Mesendoderm (in vitro differentiated cells): Measurements from ENCODE around the gene NSG2.

Source experiments
- DNase-seq: peaks from one replicate; pipeline ENCODE4 v3.0.0; 2013
- H2AK5ac ChIP-seq: 2 replicates; pipeline ENCODE4 v1.6.1; 2013; ENCODE audit warnings: low read length, inconsistent platforms
- H2BK120ac ChIP-seq: 2 replicates; pipeline ENCODE4 v1.6.1; 2013; ENCODE audit warnings: low read depth, mild to moderate bottlenecking, low read length, moderate library complexity, mixed read lengths
- H2BK15ac ChIP-seq: replicated peaks from 2 replicates; pipeline ENCODE4 v1.6.1; 2013; ENCODE audit warnings: low read depth, mild to moderate bottlenecking, moderate library complexity
- H2BK5ac ChIP-seq: 2 replicates; pipeline ENCODE4 v1.6.1; 2013; ENCODE audit warnings: low read length, inconsistent platforms
- H3K18ac ChIP-seq: 2 replicates; pipeline ENCODE4 v1.6.1; 2013; ENCODE audit warnings: mild to moderate bottlenecking, low read length, mixed read lengths
- H3K23ac ChIP-seq: one replicate; pipeline ENCODE4 v1.6.1; 2013; ENCODE audit warnings: low read length
- H3K27ac ChIP-seq: 2 replicates; pipeline ENCODE4 v1.5.1; 2013; ENCODE audit warnings: low read depth, mild to moderate bottlenecking, inconsistent platforms, low read length, moderate library complexity
- H3K27me3 ChIP-seq: 2 replicates; pipeline ENCODE4 v1.6.1; 2013; ENCODE audit warnings: low read length, control low read depth, mild to moderate bottlenecking, inconsistent platforms; ENCODE audit not compliant: insufficient read depth, poor library complexity
- H3K36me3 ChIP-seq: 2 replicates; pipeline ENCODE4 v1.6.1; 2013; ENCODE audit warnings: low read length, inconsistent platforms; ENCODE audit not compliant: control insufficient read depth, insufficient read depth
- H3K4ac ChIP-seq: one replicate; pipeline ENCODE4 v1.6.1; 2013; ENCODE audit warnings: low read depth, mild to moderate bottlenecking, low read length, moderate library complexity
- H3K4me1 ChIP-seq: 2 replicates; pipeline ENCODE4 v1.6.1; 2013; ENCODE audit warnings: low read depth, low read length, inconsistent platforms; ENCODE audit not compliant: control insufficient read depth
- H3K4me2 ChIP-seq: 2 replicates; pipeline ENCODE4 v1.6.1; 2013; ENCODE audit warnings: low read length
- H3K4me3 ChIP-seq: 2 replicates; pipeline ENCODE4 v1.5.1; 2013; ENCODE audit warnings: mild to moderate bottlenecking, low read length
- H3K56ac ChIP-seq: one replicate; pipeline ENCODE4 v1.6.1; 2013; ENCODE audit warnings: low read length
- H3K79me1 ChIP-seq: 2 replicates; pipeline ENCODE4 v1.6.1; 2013; ENCODE audit warnings: low read length, inconsistent platforms
- H3K79me2 ChIP-seq: 2 replicates; pipeline ENCODE4 v1.6.1; 2013; ENCODE audit warnings: mild to moderate bottlenecking, low read length; ENCODE audit not compliant: control insufficient read depth, insufficient read depth
- H3K9ac ChIP-seq: 2 replicates; pipeline ENCODE4 v1.6.1; 2013; ENCODE audit warnings: low read length, inconsistent platforms
- H4K5ac ChIP-seq: one replicate; pipeline ENCODE4 v1.6.1; 2013; ENCODE audit warnings: low read length
- H4K8ac ChIP-seq: one replicate; pipeline ENCODE4 v1.6.1; 2013; ENCODE audit warnings: low read depth, mild to moderate bottlenecking, control low read depth, low read length, moderate library complexity
- WGBS: extraction: QIAGEN DNeasy Blood & Tissue Kit; methylation state at CpG from one replicate; pipeline ENCODE4 v1.1.7; 2013; ENCODE audit warnings: low lambda C conversion rate, missing lambda C conversion rate; ENCODE audit not compliant: insufficient coverage; ENCODE audit errors: extremely low coverage; 5-methylcytosine and 5-hydroxymethylcytosine counted together

The NSG2 gene

GRCh38 chr5:174086751-174087150 lies 41.2 kb downstream of the NSG2 start:
- Histone ChIP-seq H3K79me2 (no peaks in the 10 kb centered on the region), H2BK15ac (no peak overlapping the region), H3K79me1 (no peaks in the 10 kb centered on the region), H4K5ac (no peak overlapping the region), H2AK5ac (no peak overlapping the region), H3K18ac (no peak overlapping the region), H2BK120ac (no peak overlapping the region), H3K23ac (no peak overlapping the region), H2BK5ac (no peak overlapping the region), H3K4ac (no peak overlapping the region), H4K8ac (no peak overlapping the region), H3K9ac (no peak overlapping the region), H3K56ac (no peak overlapping the region), H3K27ac (no peak overlapping the region), H3K27me3 (no peaks in the 10 kb centered on the region), H3K36me3 (no peaks in the 10 kb centered on the region), H3K4me2 (no peak overlapping the region), H3K4me3 (no peak overlapping the region), H3K4me1 (no peaks in the 10 kb centered on the region)
- WGBS: no CpG with 5 or more reads among the region's 5 CpGs
- DNase-seq: no peak

- H3K23ac ChIP-seq: no peak overlapping the region
- no peak overlapping the region for H3K56ac ChIP-seq
- H2BK5ac ChIP-seq: no peak overlapping the region
- no peak overlapping the region for H2BK15ac ChIP-seq
- DNase-seq: no peak
- no peak overlapping the region for H3K18ac ChIP-seq
- no peak overlapping the region for H2AK5ac ChIP-seq
- H3K4me1 ChIP-seq: no peaks in the 10 kb centered on the region
- no peaks in the 10 kb centered on the region for H3K27me3 ChIP-seq
- H4K8ac ChIP-seq: no peak overlapping the region
- H4K5ac ChIP-seq: no peak overlapping the region
- no peaks in the 10 kb centered on the region for H3K36me3 ChIP-seq
- no peak overlapping the region for H3K4ac ChIP-seq
- H3K27ac ChIP-seq: no peak overlapping the region
- no peaks in the 10 kb centered on the region for H3K79me1 ChIP-seq
- H3K4me3 ChIP-seq: no peak overlapping the region
- no peaks in the 10 kb centered on the region for H3K79me2 ChIP-seq
- WGBS: no CpG with 5 or more reads among the region's 1 CpG
- H3K4me2 ChIP-seq: no peak overlapping the region
- no peak overlapping the region for H3K9ac ChIP-seq
- no peak overlapping the region for H2BK120ac ChIP-seq
Measured at GRCh38 chr5:174087783-174088182, 42.3 kb downstream of the NSG2 start.

- no peak overlapping the region for H2BK5ac ChIP-seq
- no peak overlapping the region for H3K18ac ChIP-seq
- no peaks in the 10 kb centered on the region for H3K27me3 ChIP-seq
- H3K56ac ChIP-seq: no peak overlapping the region
- no peaks in the 10 kb centered on the region for H3K4me1 ChIP-seq
- no peak for DNase-seq
- no peak overlapping the region for H4K5ac ChIP-seq
- no peaks in the 10 kb centered on the region for H3K79me1 ChIP-seq
- H3K36me3 ChIP-seq: no peaks in the 10 kb centered on the region
- no peaks in the 10 kb centered on the region for H3K79me2 ChIP-seq
- no peak overlapping the region for H3K4ac ChIP-seq
- H2AK5ac ChIP-seq: no peak overlapping the region
- no peak overlapping the region for H2BK120ac ChIP-seq
- no peak overlapping the region for H3K9ac ChIP-seq
- no peak overlapping the region for H2BK15ac ChIP-seq
- no peak overlapping the region for H3K27ac ChIP-seq
- no peak overlapping the region for H3K23ac ChIP-seq
- H4K8ac ChIP-seq: no peak overlapping the region
- WGBS: no CpG with 5 or more reads among the region's 10 CpGs
- no peak overlapping the region for H3K4me2 ChIP-seq
- H3K4me3 ChIP-seq: no peak overlapping the region
Measured at GRCh38 chr5:174090129-174090528, 44.6 kb downstream of the NSG2 start.

GRCh38 chr5:174093123-174093522 lies 47.6 kb downstream of the NSG2 start:
- Histone ChIP-seq H3K36me3 (no peaks in the 10 kb centered on the region), H3K79me2 (no peaks in the 10 kb centered on the region), H3K4me3 (no peak overlapping the region)

GRCh38 chr5:174094857-174095606 lies 49.5 kb downstream of the NSG2 start:
- Histone ChIP-seq H4K5ac (no peak overlapping the region), H3K18ac (no peak overlapping the region), H3K36me3 (no peaks in the 10 kb centered on the region), H3K79me2 (no peaks in the 10 kb centered on the region), H3K4me3 (no peak overlapping the region), H3K9ac (no peak overlapping the region), H3K27me3 (no peaks in the 10 kb centered on the region), H2BK120ac (no peak overlapping the region), H3K27ac (no peak overlapping the region), H3K23ac (peak overlapping the region; percentile 66), H2BK5ac (no peak overlapping the region), H2BK15ac (no peak overlapping the region), H4K8ac (no peak overlapping the region), H3K4me1 (no peaks in the 10 kb centered on the region), H2AK5ac (no peak overlapping the region), H3K56ac (no peak overlapping the region), H3K4ac (no peak overlapping the region), H3K79me1 (no peaks in the 10 kb centered on the region), H3K4me2 (no peak overlapping the region)
- no peak for DNase-seq
- no CpG with 5 or more reads among the region's 10 CpGs for WGBS

More at GRCh38 chr5:174093123-174093522, 47.6 kb downstream of the NSG2 start:
- WGBS: no CpG with 5 or more reads among the region's 5 CpGs
- no peaks in the 10 kb centered on the region for H3K79me1 ChIP-seq
- no peak overlapping the region for H3K9ac ChIP-seq
- no peak overlapping the region for H3K56ac ChIP-seq
- H3K23ac ChIP-seq: no peak overlapping the region
- no peak overlapping the region for H2BK120ac ChIP-seq
- H3K18ac ChIP-seq: no peak overlapping the region
- no peak overlapping the region for H2AK5ac ChIP-seq
- H3K4me2 ChIP-seq: no peak overlapping the region
- no peak overlapping the region for H2BK5ac ChIP-seq
- no peak overlapping the region for H3K4ac ChIP-seq
- no peaks in the 10 kb centered on the region for H3K27me3 ChIP-seq
- H4K5ac ChIP-seq: no peak overlapping the region
- no peak overlapping the region for H2BK15ac ChIP-seq
- H3K4me1 ChIP-seq: no peaks in the 10 kb centered on the region
- peak; percentile 56 for DNase-seq
- no peak overlapping the region for H3K27ac ChIP-seq
- H4K8ac ChIP-seq: no peak overlapping the region

GRCh38 chr5:174096619-174097018 lies 51.1 kb downstream of the NSG2 start:
- no peak overlapping the region for H2AK5ac ChIP-seq
- no peak overlapping the region for H3K4me3 ChIP-seq
- no peaks in the 10 kb centered on the region for H3K36me3 ChIP-seq
- no CpG with 5 or more reads among the region's 6 CpGs for WGBS
- no peak overlapping the region for H2BK15ac ChIP-seq
- no peak overlapping the region for H3K18ac ChIP-seq
- DNase-seq: no peak
- no peak overlapping the region for H3K27ac ChIP-seq
- H3K23ac ChIP-seq: no peak overlapping the region
- H3K79me1 ChIP-seq: no peaks in the 10 kb centered on the region
- no peaks in the 10 kb centered on the region for H3K27me3 ChIP-seq
- H2BK5ac ChIP-seq: no peak overlapping the region
- no peak overlapping the region for H3K9ac ChIP-seq
- no peak overlapping the region for H4K5ac ChIP-seq
- H3K4me2 ChIP-seq: no peak overlapping the region
- H3K4me1 ChIP-seq: no peaks in the 10 kb centered on the region
- no peak overlapping the region for H4K8ac ChIP-seq
- H3K4ac ChIP-seq: no peak overlapping the region
- no peak overlapping the region for H3K56ac ChIP-seq
- H2BK120ac ChIP-seq: no peak overlapping the region
- no peaks in the 10 kb centered on the region for H3K79me2 ChIP-seq
